Breast epithelium (tissue), 4 donors: ENCODE measurements around the gene DIPK1C. TPM values are rescaled to one million over a fixed set of nuclear protein-coding genes. Genes with fewer than 3 reads are reported as not detected.

Source experiments
- DNase-seq, 2 donors: peaks; one replicate each; pipeline ENCODE4 v3.0.0-alpha.2; 2019; ENCODE audit warnings: low spot score in 2 of 2
- H3K27ac ChIP-seq, 2 donors: fragments of 200-600 bp; sonication (generic) in 1 of 2; one replicate each; pipeline ENCODE4 v1.5.1; 2016 to 2019; ENCODE audit warnings: mild to moderate bottlenecking in 1 of 2
- H3K27me3 ChIP-seq, 2 donors: fragments of 200-600 bp; sonication (generic) in 1 of 2; one replicate each; pipeline versions ENCODE4 v1.5.1 to v1.6.0; 2017 to 2019; ENCODE audit warnings: control low read depth in 1 of 2, mild to moderate bottlenecking in 1 of 2
- H3K36me3 ChIP-seq: fragments of 200-600 bp; one replicate; pipeline ENCODE4 v1.5.1; 2019
- H3K4me1 ChIP-seq, 2 donors: fragments of 200-600 bp; sonication (generic); one replicate each; pipeline ENCODE4 v1.5.1; 2016 to 2019; ENCODE audit warnings: control low read depth in 1 of 2
- H3K4me3 ChIP-seq, 3 donors: fragments of 200-600 bp; sonication (generic); 1 replicate in 2 of 3; 2 replicates in 1 of 3; pipeline ENCODE4 v1.5.1; 2016 to 2019; ENCODE audit warnings: mild to moderate bottlenecking in 3 of 3, moderate library complexity in 2 of 3
- H3K9me3 ChIP-seq, 2 donors: fragments of 200-600 bp; sonication (generic) in 1 of 2; one replicate each; pipeline ENCODE4 v1.5.1; 2016 to 2019; ENCODE audit warnings: control low read depth in 1 of 2
- CTCF ChIP-seq, 3 donors: fragments of 450-650 bp; IDR thresholded peaks; one replicate each; pipeline ENCODE4 v1.5.1; 2016 to 2017; ENCODE audit warnings: antibody characterized with exemption in 3 of 3, mild to moderate bottlenecking in 3 of 3, moderate library complexity in 3 of 3
- POLR2A ChIP-seq: fragments of 450-650 bp; IDR thresholded peaks from one replicate; pipeline ENCODE4 v1.6.1; 2016; ENCODE audit warnings: antibody characterized with exemption, mild to moderate bottlenecking, moderate library complexity
- POLR2AphosphoS5 ChIP-seq, 3 donors: sonication (generic); formaldehyde crosslinking; IDR thresholded peaks; one replicate each; pipeline ENCODE4 v1.6.1; 2017; ENCODE audit warnings: antibody characterized with exemption in 3 of 3
- intact Hi-C: fragments of 100-400 bp; cut with DNase I; formaldehyde crosslinking; loops from one replicate; pipeline ENCODE4 v1.15.1; 2023; ENCODE audit warnings: low total_unique reads
- total RNA-seq, 3 donors: library from RNA; depleted of rRNA; stranded (reverse); fragments of >200 nt; gene quantifications; one replicate each; pipeline ENCODE4 v1.1.0, GENCODE V29; 2016

Gene DIPK1C
- total RNA-seq, 3 donors from 2014 or later, result 0.16 TPM; not detected in 2

GRCh38 chr18:74465775-74466174 lies 8.7 kb upstream of the DIPK1C start:
- no peaks in the 10 kb centered on the region for H3K27me3 ChIP-seq
- intact Hi-C loops, result no loop called here
- no peak for TF ChIP-seq POLR2AphosphoS5 (IDR thresholded peaks at IDR 0.05)
- TF ChIP-seq CTCF (IDR thresholded peaks at IDR 0.05), result no peak
- TF ChIP-seq POLR2A, result no peak
- peak in 1 of 2 donors; percentile 5 for DNase-seq
- no peaks in the 10 kb centered on the region for H3K36me3 ChIP-seq
- no peaks in the 10 kb centered on the region for H3K9me3 ChIP-seq
- no peak overlapping the region for H3K27ac ChIP-seq
- no peak overlapping the region for H3K4me3 ChIP-seq
- no peaks in the 10 kb centered on the region for H3K4me1 ChIP-seq

- no peak overlapping the region for H3K4me3 ChIP-seq
- H3K36me3 ChIP-seq, result no peaks in the 10 kb centered on the region
- intact Hi-C loops, result no loop called here
- no peaks in the 10 kb centered on the region for H3K27me3 ChIP-seq
- H3K9me3 ChIP-seq, result no peaks in the 10 kb centered on the region
- DNase-seq, result no peak
- TF ChIP-seq CTCF (IDR thresholded peaks at IDR 0.05), result no peak
- no peak for TF ChIP-seq POLR2A
- TF ChIP-seq POLR2AphosphoS5 (IDR thresholded peaks at IDR 0.05), result no peak
- no peaks in the 10 kb centered on the region for H3K4me1 ChIP-seq
- no peak overlapping the region for H3K27ac ChIP-seq
Measured at GRCh38 chr18:74463983-74464382, 6.9 kb upstream of the DIPK1C start.

- no peaks in the 10 kb centered on the region for H3K4me1 ChIP-seq
- TF ChIP-seq CTCF (IDR thresholded peaks at IDR 0.05), result no peak
- no peak for TF ChIP-seq POLR2A
- no peak for TF ChIP-seq POLR2AphosphoS5 (IDR thresholded peaks at IDR 0.05)
- peak in 1 of 2 donors; percentile 2 for DNase-seq
- intact Hi-C loops, result no loop called here
- no peaks in the 10 kb centered on the region for H3K36me3 ChIP-seq
- no peak overlapping the region for H3K27ac ChIP-seq
- H3K9me3 ChIP-seq, result no peaks in the 10 kb centered on the region
- no peak overlapping the region for H3K4me3 ChIP-seq
- no peaks in the 10 kb centered on the region for H3K27me3 ChIP-seq
Measured at GRCh38 chr18:74463254-74463653, 6.1 kb upstream of the DIPK1C start.

- no peak for DNase-seq
- no peak for TF ChIP-seq POLR2AphosphoS5 (IDR thresholded peaks at IDR 0.05)
- no peak for TF ChIP-seq CTCF (IDR thresholded peaks at IDR 0.05)
- TF ChIP-seq POLR2A, result no peak
- intact Hi-C loops, result no loop called here
- Histone ChIP-seq H3K36me3 (no peaks in the 10 kb centered on the region), H3K4me1 (peaks cover 0 to 8% of the 10 kb centered on the region in 2 donors), H3K27me3 (peaks cover 3 to 19% of the 10 kb centered on the region in 2 donors), H3K27ac (no peak overlapping the region), H3K4me3 (no peak overlapping the region), H3K9me3 (no peaks in the 10 kb centered on the region)
Measured at GRCh38 chr18:74460825-74461224, 3.7 kb upstream of the DIPK1C start.

- intact Hi-C loops, result loop anchor here (1.0 kb wide), 1 partner anchor 8 kb away; no protein-coding TSS in a partner anchor
- H3K4me3 ChIP-seq, result no peak overlapping the region
- peaks cover 0 to 8% of the 10 kb centered on the region in 2 donors for H3K4me1 ChIP-seq
- no peak for DNase-seq
- H3K27me3 ChIP-seq, result peaks cover 3 to 22% of the 10 kb centered on the region in 2 donors
- H3K27ac ChIP-seq, result no peak overlapping the region
- H3K36me3 ChIP-seq, result no peaks in the 10 kb centered on the region
- no peaks in the 10 kb centered on the region for H3K9me3 ChIP-seq
- no peak for TF ChIP-seq CTCF (IDR thresholded peaks at IDR 0.05)
- no peak for TF ChIP-seq POLR2A
- TF ChIP-seq POLR2AphosphoS5 (IDR thresholded peaks at IDR 0.05), result no peak
Measured at GRCh38 chr18:74459889-74460288, 2.8 kb upstream of the DIPK1C start.
